GM21423 (cell line): ENCODE results near the gene KLF1.
"Not testable (repeated sequence)": the region's sequence is repeated elsewhere in the genome, so short reads cannot be mapped to it uniquely, and the experiment has no call there.

Experiments
- ATAC-seq: cut with Tn5 transposase; IDR thresholded peaks from one replicate; pipeline ENCODE4 v1.9.1; 2021; ENCODE audit warnings: mild to moderate bottlenecking, moderate library complexity; ENCODE audit not compliant: unreplicated experiment

KLF1 gene

DNA sequence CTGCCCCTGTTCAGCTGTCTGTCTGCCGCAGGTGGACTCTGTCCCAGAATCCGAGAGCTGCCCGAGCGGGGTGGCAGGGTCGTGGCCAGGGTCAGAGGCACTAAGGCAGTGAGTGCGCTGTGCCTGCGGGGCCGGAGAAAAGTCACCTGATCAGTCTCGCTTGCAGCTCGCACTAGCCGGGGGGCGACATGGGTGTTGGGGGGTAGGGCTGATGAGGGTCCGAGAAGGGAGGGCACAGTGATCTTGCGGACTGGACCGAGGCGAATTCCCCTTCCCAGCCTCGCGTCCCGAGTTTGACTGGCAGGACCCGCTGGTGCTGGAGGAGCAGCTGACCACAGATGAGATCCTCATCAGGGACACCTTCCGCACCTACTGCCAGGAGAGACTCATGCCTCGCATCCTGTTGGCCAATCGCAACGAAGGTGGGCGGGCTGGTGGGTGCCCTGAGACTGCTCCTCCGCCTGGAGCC lies 4.6 kb upstream of the KLF1 start:
- no peak for ATAC-seq

DNA sequence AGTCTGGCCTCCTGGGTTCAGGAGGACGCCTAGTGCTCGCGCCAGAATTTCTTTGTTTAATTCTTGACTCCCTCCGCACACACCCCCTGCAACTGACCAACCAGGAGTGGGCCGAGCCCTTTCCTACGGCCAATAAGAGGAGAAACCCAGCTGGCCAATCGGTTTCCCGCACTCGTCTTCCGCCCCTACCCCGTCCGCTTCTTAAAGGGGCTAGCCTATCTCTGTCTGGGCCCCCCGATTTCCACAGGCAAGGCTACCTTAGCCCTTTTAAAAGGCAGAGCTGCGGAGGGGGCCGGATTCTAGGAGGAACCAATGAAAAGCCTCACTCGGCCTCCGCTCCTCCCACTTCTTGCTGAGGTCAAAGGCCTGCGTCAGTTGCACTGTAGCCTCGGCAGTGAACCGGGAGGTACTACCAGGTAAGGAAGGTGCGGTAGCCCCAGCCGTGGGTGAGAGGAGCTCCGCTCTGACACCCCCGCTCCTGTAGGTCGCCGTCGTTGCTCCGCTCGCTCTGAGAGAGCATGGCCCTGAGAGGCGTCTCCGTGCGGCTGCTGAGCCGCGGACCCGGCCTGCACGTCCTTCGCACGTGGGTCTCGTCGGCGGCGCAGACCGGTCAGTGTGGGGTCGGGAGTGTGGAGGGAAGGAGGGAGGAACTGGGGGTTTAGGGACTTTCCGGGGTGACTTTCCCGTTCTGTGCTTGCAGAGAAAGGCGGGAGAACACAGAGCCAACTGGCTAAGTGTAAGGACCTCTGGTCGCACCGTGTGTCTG lies 4.0 kb upstream of the KLF1 start, which contains the start of gene GCDH:
TSS of gene GCDH (plus strand) at position 374 of the 766 bp plus-strand sequence. CDS start at position 519, 145 bp downstream.
- ATAC-seq, result peak; percentile 88

DNA sequence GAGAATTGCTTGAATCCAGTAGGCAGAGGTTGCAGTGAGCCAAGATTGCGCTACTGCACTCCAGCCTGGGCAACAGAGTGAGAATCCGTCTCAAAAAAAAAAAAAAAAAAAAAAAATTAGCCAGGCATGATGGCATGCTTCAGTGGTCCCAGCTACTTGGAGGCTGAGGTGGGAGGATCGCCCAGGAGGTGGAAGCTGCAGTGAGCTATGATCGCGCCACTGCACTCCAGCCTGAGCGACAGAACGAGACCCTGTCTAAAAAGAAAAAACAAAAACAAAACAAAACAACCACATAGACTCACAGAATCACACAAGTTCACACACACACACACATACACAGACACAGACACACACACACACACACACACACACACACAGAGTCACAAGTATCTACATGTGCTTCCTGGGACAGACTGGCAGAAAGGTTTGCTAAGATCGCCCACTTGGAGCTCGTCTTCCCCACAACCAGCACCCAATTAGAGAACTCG lies 3.3 kb upstream of the KLF1 start:
- ATAC-seq, result not testable (repeated sequence)

DNA sequence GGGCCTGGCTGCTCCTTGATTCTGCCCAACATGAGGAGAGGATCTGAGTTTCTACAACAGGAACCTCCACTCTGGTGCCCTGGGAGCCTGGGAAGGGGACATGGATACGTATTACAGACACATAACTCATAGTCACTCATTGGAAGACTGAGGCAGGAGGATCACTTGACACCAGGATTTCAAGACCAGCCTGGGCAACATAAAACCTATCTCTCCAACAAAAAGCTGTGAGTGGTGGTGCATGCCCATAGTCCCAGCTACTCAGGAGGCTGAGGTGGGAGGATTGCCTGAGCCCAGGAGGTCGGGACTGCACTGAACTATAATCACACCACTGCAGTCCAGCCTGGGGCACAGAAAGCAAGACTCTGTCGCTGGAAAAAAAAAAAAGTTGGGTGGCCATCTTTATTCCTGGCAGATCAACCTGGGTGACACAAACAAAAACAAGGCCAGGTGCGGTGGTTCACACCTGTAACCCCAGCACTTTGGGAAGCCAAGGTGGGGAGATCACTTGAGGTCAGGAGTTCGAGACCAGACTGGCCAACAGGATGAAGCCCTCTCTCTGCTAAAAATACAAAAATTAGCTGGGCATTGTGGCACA lies 1.1 kb upstream of the KLF1 start:
- ATAC-seq, result no peak

DNA sequence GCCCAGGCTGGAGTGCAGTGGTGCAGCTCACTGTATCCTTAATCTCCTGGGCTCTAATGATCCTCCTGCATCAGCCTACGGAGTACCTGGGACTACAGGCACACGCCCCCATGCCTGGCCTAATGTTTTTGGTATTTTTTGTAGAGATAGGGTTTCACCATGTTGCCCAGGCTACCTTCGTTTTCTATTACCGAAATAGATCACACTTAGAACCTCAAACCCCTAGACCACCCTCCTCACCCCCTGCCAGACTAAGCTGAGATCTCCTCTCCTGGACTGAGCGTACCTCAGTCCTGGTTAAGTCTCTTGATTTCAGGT lies 391 bp downstream of the KLF1 start:
- no peak for ATAC-seq

DNA sequence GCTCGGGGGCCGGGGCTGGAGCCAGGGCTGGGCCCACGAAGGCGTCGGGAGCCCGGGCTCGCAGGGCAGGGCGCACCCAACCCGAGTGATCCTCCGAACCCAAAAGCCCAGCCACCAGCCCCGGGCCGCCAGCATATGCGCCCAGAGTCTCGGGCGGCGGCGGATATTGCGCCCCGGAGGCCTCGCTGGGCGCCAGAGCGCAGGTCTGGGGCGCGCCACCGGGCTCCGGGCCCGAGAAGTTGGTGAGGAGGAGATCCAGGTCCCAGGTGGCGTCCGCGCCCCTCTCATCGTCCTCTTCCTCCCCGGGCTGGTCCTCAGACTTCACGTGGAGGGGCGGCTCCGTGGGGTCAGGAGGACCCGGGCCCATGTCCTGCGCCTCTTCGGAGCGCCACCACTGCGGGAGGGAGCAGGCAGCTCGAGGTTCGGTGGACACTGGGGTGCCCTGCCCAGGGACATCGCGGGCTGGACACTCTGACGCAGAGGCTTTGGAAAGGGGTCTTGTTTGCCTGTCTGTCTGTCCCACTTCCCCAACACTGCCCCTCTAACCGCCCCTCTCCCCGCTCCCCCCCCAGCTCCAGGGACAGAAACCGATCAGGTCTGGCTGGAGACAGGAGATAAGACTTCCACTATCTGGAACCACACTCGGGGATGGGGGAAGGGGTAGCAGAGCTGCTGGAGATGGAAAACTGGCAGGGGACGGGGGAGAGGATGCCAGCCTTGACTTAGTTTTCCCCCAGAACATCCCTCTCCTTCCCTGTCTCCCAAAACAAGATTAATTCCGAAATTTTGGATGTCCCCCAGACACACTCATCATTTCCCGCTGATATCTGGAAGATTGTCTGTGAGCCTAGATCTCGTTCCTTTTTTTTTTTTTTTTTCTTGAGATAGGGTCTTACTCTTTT lies 1.0 kb downstream of the KLF1 start:
- no peak for ATAC-seq

DNA sequence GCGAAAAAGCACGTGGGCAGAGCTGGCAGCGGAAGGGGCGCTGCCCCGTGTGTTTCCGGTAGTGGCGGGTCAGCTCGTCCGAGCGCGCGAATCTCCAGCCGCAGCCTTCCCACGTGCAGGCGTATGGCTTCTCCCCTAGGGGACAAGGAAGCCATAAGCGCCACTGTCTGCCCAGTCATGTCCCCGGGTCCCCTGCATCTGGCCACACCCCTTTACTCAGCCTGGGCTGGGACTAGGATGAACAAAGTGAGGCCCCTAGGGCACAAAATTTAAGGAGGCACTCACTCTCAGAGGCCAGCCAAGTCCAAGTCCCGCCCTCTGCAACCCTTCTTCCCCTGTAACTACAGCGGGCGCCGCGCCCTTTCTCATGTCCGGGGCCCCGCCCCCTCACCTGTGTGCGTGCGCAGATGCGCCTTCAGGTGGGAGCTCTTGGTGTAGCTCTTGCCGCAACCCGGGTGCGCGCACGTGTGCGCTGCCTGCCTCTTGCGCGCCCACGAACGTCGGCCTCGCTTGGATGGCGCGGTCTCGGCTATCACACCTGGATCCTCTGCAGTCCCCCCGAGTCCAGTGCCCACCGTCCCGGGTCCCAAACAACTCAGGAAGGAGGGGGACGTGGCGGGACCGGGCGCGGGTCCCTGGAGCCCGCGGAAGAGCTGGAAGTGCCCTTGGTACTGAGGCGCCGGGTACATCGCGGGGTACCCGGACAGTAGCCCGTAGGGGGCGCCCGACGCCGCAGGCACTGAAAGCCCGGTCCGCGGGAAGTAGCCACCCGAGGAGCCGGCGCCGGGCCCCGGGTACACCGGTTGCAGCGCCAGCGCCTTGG lies 1.9 kb downstream of the KLF1 start:
- ATAC-seq, result no peak

DNA sequence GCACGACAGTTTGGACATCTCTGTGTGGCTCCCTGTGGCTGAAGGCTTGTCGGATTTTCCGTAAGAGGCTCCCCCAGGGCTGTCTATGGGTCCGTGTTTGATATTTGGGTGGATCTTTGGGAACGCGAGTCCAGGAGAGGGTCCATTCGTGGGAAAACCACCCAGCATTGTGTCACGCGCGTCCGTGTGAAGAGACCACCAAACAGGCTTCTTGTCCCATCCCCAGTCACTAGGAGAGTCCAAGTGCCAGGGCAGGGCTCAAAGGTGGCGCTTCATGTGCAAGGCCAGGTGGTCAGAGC lies 2.4 kb downstream of the KLF1 start:
- ATAC-seq, result no peak

DNA sequence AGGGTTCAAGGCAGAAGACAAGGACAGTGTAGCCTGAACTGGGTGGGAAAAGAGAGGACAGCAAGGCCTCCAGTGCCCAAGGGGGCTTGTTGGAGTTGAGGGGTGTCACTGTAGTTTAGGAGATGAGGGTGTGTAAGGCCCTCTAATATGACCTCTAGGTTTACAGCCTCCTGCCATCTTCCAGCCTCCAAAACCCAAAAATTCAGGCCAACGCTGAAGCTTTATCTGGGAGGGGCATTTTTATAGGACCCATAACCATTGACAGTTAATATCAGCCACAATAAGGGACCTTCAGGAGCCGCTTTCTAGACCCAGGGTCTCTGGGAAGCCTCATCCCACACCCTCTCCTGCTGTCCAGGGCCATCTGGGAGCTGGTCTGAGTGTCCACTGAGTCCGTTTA lies 2.8 kb downstream of the KLF1 start:
- no peak for ATAC-seq

DNA sequence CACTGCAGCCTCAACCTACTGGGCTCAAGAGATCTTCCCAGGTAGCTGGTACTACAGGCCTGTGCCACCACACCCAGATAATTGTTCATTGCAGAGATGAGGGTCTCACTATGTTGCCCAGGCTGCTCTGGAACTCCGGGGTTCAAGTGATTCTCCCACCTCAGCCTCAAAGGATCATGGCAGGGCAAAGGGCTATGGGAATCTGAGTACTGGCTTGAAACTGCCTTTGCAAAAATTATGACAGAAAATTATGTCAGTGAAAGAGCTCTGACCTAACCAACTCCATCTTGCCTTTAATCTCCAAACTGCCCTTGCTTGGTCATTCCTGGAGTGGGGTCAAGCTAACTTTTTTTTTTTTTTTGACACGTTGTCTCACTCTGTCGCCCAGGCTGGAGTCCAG lies 4.4 kb downstream of the KLF1 start:
- no peak for ATAC-seq

DNA sequence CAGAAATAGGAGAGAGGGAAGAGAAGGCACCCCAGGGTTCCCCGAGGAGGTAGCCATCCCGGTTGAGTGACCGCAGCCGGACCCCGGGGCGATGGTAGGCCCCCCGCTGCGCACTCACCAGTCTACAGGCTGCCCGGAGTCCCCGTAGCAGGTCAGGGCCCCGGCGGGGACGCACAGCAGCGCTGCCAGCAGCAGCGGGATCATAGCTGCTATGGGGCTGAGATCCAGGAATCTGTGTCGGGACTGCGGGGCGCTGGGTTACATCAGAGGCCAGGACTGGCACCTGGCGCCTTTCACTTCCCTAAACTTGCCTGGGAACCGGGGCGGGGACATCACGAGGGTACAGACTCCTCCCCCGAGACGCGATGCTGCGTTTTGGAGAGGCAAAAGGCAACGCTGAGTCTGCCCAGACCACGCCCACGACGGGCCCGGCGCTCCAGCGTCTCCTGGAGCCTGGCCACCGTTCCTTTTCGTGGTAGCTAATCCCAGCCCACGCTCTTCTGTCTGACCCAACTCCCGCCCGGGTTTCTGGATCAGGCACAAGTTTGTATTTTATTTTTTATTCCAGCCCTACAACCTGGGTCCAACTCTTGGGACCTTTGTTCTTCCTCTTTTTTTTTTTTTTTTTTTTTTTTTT lies 5.7 kb downstream of the KLF1 start, which contains the start of gene DNASE2:
TSS of gene DNASE2 (minus strand) at position 278 of the 637 bp plus-strand sequence. CDS start at position 204, 74 bp downstream.
- ATAC-seq, result peak; percentile 82

DNA sequence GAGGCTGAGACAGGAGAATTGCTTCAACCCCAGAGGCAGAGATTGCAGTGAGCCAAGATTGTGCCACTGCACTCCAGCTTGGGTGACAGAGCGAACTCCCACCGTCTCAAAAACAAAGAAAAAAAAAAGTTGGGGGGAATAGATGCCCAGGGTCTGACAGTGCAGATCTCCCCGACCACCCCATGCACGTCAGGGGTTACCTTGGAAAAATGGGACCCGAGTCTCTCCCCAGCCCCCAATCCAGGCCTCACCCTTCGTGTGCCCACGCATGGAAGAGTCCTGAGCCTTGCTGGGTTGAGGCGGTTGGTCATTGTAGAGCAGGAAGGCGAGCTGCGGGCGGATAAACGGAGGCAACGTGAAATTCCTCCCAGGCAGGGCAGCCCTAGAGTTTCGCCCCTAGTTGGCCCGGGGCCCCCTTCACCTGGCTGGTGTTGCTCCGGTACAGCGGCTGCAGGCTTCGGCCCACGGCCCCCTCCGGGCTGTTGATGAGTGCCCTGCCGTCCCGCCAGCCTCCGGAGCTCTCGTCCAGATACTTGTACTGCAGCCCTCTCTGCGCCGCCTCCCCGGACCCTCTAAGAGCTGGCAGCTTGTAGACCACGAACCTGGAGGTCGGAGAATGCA lies 6.3 kb downstream of the KLF1 start:
- peak; percentile 11 for ATAC-seq

DNA sequence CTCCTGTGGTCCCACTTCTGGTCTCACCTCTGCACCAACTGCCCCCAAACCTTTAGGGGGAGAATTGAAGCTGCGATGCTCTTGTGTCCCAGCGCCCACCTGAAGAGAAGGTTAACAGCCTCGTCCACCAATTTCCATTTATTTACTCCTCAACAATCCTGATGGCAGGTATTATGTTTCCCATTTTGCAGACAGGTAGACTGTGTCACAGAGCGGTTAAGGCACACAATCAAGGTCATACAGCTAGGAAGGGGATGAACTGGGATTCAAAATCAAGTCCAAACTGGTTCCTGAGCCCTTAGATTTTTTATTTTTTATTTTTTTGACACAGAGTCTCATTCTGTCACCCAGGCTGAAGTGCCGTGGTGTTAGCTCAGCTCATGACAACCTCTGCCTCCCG lies 11.9 kb downstream of the KLF1 start:
- no peak for ATAC-seq

DNA sequence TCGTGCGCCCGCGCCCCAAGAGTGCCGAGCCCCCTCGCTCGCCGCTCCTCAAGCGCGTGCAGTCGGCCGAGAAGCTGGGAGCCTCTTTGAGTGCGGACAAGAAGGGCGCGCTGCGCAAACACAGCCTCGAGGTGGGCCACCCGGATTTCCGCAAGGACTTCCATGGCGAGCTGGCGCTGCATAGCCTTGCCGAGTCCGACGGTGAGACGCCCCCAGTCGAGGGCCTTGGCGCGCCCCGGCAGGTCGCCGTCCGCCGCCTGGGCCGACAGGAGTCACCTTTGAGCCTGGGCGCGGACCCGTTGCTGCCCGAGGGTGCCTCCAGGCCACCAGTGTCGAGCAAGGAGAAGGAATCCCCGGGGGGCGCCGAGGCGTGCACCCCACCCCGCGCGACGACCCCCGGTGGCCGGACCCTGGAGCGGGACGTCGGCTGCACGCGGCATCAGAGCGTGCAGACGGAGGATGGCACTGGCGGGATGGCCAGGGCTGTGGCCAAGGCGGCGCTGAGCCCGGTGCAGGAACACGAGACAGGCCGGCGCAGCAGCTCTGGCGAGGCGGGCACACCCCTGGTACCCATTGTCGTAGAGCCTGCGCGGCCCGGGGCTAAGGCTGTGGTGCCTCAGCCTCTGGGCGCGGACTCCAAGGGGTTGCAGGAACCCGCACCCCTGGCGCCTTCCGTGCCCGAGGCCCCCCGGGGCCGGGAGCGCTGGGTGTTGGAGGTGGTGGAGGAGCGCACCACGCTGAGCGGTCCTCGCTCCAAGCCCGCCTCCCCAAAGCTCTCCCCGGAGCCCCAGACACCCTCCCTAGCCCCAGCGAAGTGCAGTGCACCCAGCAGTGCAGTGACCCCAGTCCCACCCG lies 12.9 kb downstream of the KLF1 start:
- no peak for ATAC-seq

DNA sequence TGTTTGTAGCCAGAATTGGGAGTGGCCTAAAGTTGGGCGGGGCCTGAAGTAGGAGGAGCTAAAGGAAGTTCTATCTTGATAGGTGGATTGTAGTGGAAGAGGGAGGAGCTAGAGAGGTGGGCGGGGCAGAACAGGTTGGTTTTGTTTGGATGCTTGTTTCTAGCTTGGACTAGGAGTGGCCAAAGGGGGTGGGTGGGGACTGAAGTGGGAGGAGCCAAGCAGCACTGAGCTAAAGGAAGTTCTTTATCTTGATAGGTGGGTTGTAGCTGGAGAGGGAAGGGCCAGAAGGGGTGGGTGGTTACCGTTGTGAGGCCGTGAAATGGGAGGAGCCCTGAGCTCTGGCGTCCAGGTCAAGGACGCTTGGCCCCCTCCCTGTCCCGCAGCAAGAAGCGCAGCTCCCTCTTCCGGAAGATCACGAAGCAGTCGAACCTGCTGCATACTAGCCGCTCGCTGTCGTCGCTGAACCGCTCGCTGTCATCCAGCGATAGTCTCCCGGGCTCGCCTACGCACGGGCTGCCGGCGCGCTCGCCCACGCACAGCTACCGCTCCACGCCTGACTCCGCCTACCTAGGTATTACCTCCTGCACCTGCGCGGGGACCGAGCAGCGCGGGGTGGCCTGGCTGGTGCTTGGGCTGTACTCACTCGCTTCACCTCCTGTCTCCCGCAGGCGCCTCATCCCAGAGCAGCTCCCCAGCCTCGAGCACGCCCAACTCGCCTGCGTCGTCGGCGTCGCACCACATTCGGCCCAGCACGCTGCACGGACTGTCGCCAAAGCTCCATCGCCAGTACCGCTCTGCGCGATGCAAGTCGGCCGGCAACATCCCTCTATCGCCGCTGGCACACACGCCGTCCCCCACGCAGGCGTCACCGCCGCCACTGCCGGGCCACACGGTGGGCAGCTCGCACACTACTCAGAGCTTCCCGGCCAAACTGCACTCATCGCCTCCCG lies 13.8 kb downstream of the KLF1 start:
- no peak for ATAC-seq

DNA sequence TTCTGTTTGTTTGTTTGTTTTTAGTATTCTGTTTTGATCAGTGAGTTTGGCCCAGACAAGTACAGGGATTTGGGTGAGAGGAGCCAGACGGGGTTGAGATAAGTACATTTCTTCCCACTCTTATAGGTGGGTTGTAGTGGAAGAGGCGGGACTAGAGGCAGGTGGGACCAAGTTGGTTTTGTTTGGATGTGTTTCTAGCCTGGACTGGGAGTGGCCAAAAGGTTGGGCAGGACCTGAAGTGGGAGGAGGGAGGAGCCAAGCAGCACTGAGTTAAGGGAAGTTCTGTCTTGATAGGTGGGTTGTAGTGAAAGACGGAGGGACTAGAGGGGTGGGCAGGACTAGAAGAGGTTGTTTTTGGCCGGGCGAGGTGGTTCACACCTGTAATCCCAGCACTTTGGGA lies 14.7 kb downstream of the KLF1 start:
- no peak for ATAC-seq

DNA sequence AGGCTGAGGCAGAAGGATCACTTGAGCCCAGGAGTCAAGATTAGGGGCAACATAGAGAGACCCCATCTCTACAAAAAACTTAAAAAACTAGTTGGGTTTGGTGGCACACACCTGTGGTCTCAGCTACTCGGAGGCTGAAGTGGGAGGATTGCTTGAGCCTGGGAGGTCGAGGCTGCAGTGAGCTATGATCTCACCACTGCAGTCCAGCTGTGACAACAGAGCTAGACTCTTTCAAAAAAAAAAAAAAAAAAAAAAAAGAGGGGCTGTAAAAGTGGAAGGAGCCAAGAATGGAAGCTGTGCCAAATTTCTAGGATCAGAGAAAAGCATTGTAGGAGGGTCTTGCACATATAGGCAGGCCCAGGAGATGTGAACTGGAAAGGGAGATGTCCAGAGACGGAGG lies 15.3 kb downstream of the KLF1 start:
- no peak for ATAC-seq
